SKM-1 (cell line): ENCODE results near the gene PRDM16.

Experiments used
- DNase-seq: peaks from one replicate; lab custom pipeline; 2025; ENCODE audit not compliant: unreplicated experiment; lab: John Stamatoyannopoulos, UW

The PRDM16 gene

GRCh38 chr1:3068564-3069431 lies at the start of gene PRDM16:
Gene PRDM16, plus strand, starts transcription at chr1:3069203. Its CDS starts 57 bp downstream, at chr1:3069260.
- DNase-seq = no peak

GRCh38 chr1:3019516-3020051 lies 49.4 kb upstream of the PRDM16 start:
- DNase-seq = no peak

GRCh38 chr1:3020263-3020909 lies 48.6 kb upstream of the PRDM16 start:
- DNase-seq = no peak

GRCh38 chr1:3021233-3021671 lies 47.8 kb upstream of the PRDM16 start, which contains the start of gene ACTRT2:
Gene ACTRT2, plus strand, starts transcription at chr1:3021467. Its CDS starts 220 bp downstream, at chr1:3021687.
- DNase-seq = no peak

DNA sequence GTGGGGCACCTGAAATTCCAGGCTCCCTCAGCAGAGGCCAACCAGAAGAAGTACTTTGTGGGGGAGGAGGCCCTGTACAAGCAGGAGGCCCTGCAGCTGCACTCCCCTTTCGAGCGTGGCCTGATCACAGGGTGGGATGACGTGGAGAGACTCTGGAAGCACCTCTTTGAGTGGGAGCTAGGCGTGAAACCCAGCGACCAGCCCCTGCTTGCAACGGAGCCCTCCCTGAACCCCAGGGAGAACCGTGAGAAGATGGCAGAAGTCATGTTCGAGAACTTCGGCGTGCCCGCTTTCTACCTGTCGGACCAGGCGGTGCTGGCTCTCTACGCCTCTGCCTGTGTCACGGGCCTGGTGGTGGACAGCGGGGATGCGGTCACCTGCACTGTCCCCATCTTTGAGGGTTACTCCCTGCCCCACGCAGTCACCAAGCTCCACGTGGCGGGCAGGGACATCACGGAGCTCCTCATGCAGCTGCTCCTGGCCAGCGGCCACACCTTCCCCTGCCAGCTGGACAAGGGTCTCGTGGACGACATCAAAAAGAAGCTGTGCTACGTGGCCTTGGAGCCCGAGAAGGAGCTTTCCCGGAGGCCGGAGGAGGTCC lies 47.1 kb upstream of the PRDM16 start:
- no peak for DNase-seq

DNA sequence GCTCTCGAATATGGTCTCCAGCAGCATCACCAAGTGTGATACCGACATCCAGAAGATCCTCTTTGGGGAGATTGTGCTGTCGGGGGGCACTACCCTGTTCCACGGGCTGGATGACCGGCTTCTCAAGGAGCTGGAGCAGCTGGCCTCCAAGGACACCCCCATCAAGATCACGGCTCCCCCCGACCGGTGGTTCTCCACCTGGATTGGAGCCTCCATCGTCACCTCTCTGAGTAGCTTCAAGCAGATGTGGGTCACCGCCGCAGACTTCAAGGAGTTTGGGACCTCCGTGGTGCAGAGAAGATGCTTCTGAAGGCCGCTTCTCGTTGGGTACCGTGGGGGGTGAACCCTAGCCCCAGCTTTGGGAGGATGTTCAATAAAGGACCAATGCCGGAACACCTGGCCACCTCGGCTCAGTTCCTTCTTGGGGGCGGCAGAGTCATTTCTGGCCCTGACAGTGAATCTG lies 46.5 kb upstream of the PRDM16 start:
- no peak for DNase-seq

DNA sequence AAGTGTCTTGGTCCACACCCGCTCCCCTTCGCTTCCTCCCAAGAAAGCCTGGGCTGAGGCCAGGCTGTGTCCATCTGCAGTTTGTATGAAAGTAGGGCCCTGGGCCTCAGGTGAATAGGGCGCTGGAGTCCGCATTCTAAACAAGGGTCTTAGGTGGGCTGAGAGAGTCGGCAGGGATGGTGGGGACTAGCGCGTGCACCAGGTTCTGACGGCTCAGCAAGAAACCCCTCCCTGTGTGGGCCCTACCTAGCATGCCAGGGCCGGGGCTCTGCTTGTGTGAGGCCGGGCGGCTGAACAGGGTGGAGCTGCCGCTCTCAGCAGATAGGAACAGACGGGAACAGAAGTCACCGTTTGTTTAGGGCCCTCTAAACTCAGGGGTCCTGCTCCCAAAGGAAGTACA lies 46.0 kb upstream of the PRDM16 start:
- no peak for DNase-seq

DNA sequence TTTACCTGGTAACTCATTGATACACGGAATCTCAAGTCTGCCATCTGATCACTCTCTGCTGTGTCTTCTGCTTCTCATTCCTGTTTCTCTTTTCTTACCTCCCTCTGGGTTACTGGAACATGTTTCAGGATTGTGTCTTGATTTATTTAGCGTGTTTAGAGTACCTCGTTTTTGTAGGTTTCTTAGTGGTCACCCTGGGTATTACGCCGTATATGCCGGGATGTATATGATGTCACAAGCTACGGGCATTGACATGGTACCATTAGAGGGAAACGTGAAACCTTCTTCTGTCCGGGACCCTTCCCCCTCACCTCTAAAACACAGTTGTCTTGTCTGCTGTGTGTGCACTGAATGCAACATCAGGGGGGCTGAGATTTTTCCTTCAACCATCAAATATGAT lies 45.0 kb upstream of the PRDM16 start:
- no peak for DNase-seq

DNA sequence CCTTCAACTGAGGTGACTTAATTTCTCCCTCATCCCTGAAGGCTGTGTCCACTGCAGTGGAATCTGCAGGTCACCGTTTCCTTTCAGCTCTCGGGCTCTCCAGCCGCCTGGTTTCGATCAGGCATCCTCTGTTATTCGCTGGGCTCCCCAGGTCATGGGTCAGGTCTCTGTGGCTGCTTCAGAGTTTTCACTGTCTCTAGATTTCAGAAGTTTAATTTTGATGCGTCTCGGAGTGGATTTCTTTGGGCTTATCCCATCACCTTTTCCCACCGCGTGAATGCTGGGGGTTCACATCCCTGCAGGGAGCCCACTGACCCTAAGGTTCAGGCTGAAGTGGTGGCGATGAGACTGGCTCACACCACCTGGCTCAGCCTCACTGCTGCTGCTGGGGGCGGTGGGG lies 44.4 kb upstream of the PRDM16 start:
- DNase-seq = no peak

DNA sequence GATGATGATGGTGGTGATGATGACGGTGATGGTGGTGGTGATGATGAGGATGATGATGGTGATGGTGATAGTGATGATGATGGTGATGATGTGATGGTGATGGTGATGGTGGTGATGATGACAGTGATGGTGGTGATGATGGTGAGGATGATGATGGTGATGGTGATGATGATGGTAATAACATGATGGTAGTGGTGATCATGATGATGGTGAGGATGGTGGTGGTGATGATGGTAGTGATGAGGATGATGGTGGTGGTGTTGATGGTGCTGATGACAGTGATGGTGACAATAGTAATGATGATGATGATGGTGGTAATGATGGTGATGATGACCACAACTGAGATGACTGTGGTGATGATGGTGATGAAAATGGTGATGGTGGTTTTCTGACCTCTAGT lies 42.9 kb upstream of the PRDM16 start:
- DNase-seq = no peak

- no peak for DNase-seq
Measured at GRCh38 chr1:3026581-3027391, 42.2 kb upstream of the PRDM16 start.

DNA sequence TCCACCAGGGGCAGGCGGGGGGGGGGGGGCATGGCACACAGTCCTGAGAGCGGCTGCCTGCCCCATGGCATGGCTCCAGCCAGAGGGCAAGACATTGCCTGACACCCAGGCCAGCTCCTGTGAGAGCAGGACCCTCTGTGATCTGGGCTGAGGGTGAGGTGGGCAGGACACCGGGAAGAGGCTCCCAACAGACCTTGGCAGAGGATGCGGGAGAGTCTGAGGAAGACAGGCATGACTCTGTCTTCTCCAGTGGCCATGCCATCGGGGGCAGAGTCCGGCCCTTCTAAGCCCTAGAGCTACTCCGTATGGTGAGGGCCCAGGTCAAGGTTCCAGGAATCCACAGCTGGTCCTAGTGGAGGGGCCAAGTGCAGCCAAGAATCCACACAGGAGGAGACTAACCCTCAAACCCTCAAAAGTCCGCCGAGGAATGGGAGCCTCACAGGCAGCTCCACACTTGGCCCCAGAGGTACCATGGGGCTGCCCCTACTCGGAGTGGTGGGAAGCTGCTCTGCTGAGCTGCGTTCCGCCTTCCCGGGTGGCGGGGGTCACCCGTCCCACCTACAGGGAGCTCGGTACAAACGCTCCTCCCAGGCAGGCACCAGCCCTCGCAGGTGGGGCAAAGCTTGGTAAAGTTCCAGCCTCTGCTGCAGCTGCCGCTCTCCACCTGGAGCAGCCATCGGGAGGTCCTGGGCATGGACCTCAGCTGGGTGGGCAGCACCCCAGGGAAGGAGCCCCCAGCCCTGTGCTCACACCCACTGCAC lies 41.2 kb upstream of the PRDM16 start:
- DNase-seq = no peak

GRCh38 chr1:3028531-3029282 lies 40.3 kb upstream of the PRDM16 start:
- DNase-seq = no peak

DNA sequence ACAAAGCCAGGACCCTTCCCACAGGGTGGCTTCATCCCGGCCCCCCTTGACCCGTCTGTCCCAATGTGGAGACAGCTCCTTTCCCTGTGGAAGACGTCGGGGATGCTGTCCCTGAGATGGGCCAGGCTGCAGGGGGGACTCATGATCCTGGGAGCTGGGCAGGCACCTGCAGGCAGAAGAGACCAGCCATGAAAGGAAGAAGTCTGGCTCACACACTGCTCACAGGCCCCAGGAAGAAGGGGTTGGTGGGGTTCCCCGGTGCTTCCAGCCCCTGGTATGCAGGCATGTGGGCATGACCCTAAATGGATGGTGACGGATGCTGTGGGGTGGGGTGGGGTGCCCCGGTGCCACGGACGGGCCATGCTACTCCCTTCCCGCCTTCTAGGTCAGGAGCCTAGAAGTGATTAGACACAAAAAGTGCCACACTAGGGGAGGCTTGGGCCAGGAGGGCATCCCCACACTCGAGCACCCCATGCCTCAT lies 39.5 kb upstream of the PRDM16 start:
- DNase-seq = no peak

- DNase-seq = no peak
Measured at GRCh38 chr1:3029991-3030662, 38.9 kb upstream of the PRDM16 start.

DNA sequence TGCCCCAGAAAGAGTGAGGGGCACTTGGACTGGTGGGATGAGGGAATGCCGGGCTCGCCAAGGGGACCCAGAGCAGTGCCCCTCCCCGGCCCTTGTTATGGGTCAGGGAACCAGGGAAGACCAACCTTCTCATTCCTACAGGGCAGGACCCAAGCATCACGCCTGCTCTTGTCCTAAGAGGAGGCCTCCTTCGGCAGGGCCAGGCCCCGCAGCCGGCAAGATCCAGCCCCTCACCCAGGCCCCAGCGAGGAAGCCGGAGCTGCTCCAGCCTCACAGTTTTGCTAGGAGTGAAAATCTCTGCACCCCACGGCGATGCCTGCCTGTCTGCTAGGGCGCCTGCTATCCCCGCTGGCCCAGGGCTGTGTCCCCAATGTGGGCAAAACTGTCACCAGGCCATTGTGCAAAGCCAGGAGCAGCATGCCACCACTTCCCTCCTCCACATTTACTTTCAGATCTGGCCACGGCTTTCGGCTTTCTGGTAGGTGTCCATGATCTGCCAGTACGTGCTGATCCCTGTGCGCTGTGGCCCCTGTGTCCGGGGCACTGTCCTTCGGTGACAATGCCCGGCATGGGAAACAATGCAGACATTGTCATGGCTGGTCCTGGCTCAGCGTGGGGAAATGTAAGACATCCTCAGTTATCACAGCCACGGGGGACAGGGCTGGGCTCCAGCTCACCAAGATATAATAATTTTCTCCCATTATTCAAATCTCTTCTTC lies 38.2 kb upstream of the PRDM16 start:
- no peak for DNase-seq

DNA sequence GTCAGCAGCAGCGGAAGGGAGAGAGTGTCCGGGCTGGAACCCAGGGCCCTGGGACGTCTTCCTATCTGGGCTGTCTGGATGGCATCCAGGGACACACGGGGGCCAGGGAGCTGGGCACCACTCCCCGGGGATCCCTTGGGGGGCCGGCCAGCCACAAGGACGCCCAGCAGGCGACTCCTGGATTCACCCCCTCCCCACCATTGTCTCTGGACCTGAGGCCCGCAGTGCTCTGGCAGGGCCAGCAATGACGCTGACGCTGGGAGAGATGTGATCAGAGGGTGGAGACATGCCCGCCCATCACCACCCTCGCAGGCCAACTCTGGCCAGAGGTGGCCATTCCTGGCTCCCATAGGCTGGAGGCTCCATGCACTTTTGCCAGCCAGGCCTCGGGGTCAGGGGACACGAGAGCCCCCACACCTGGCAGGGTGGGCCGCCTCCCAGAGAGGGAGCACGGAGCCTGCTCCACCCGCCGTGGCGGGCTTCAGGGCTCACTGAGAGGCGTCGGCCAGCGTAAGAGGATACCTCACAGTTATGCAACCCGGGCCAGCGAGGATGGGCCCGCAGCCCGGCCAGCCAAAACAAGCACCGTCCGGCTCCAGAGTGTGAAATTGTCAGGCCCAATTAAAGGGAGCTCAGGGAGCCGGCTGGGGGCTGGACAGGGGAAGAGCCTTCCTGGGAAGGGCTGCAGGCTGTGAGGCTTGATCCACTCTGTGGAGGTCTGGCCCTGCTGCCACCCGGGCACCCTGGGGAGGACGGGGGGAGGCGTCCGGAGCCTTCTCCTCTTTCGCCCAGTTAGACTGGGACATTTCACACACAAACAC lies 37.4 kb upstream of the PRDM16 start:
- DNase-seq = no peak
